ENCODE measurements around the gene INMT.

- TF ChIP-seq CTCF (IDR thresholded peaks at IDR 0.05; ENCODE audit: low read depth, low read length, poor library complexity, severe bottlenecking), result no peak
- no peak for TF ChIP-seq EZH2phosphoT487 (IDR thresholded peaks at IDR 0.05; ENCODE audit: borderline replicate concordance, low read length)
Measured at GRCh38 chr7:30750010-30750409, 1.9 kb upstream of the INMT start.

All from DOHH2 (cell line).